Measurements from ENCODE around the gene UFL1. TPM values are rescaled to one million over a fixed set of nuclear protein-coding genes. Genes with fewer than 3 reads are reported as not detected.

The UFL1 gene
- 16.5 and 20.0 TPM in 2 replicates for total RNA-seq

GRCh38 chr6:96521644-96522464, at the start of gene UFL1:
TSS of gene UFL1 (plus strand) at chr6:96521806. CDS start at chr6:96521874, 68 bp downstream.

GRCh38 chr6:96562886-96563285, 41.3 kb downstream of the UFL1 start, which contains the start of gene FHL5:
TSS of gene FHL5 (plus strand) at chr6:96563128. CDS start at chr6:96603614, 40,486 bp downstream.

Other genes with a start within 250 kb of the UFL1 start
- gene FHL5, start 41.3 kb downstream of the UFL1 start, total RNA-seq: not detected in 2 replicates

All from endothelial cell of coronary artery (primary cell).